GM19328 (cell line): ENCODE measurements around the gene NCCRP1.
"Not testable (repeated sequence)": the region's sequence is repeated elsewhere in the genome, so short reads cannot be mapped to it uniquely, and the experiment has no call there.

ENCODE experiments used
- ATAC-seq: cut with Tn5 transposase; IDR thresholded peaks from one replicate; pipeline ENCODE4 v1.9.1; 2021; ENCODE audit warnings: mild to moderate bottlenecking, moderate library complexity; ENCODE audit not compliant: unreplicated experiment

NCCRP1 gene

DNA sequence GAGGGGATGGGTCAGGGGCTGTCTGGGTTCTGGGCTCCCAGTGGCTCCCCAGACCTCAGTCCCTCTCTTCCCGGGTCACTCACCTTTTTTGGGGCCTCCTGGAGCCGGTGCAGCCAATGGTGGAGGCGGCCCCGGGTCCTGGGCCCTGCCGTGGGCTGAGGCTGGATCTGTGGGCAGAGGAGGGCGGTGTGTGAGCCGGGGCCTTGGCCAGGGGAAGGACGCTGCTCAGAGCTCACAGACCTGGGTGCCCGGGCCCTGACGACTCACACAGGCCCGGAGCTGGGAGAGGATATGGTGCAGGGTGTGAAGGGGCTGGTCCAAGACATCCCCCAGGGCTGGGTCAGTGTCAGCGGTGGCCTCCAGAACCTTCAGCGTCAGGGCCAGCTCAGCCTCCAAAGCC is 47.0 kb downstream of the NCCRP1 start:
- not testable (repeated sequence) for ATAC-seq

DNA sequence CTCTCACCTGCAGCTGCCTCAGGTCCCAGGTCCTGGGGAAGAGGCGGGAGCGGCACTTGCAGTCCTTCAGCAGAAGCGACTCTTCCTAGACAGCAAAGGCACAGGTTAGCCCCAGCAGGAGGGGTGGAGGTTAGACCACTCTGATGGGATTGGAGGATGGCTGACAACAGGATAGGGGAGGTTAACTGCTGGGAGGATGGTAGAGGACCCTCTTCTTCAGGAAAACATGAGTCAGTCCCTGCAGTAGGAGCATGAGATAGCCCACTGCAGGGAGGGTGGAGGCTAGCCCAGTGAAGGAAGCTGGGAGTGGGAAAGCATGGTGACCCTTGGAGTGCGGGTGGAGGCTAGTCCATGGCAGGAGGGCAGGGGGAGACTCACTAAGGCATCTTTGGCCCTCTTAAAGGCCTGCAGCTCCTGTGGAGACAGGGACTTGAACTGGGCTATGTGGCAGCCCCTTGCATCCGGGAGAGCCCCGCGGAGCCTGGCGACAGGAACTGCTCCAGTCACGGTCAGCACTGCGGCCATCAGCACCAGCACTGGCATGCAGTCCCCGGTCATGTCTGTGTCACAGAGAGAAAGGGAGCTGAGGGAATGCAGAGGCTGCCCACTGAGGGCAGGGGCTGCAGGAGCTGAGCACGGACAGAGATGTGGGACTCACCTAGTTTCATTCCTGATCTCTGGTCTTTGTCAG is 47.8 kb downstream of the NCCRP1 start, which contains the start of gene IFNL3:
Gene IFNL3 (minus strand): TSS at position 597 of the 691 bp plus-strand sequence. CDS start 39 bp downstream, at position 558.
- ATAC-seq = not testable (repeated sequence)

DNA sequence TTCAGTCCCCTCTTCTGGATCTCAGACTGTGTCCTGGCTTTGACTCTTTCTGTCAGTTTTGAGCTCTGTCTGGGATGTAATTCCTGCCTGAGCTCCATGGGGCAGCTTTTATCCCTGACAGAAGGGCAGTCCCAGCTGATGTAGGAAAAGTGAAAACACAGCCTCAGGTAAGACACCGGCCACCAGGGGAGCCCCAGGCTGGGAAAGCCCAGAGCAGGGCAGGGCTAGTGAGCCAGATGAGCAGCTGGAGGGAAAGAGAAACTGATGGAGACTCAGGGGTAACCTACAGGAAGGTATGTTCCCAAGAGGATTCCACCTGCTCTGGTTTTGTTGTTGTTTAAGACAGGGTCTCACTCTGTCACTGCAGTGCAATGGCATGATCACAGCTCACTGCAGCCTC is 48.4 kb downstream of the NCCRP1 start:
- ATAC-seq = not testable (repeated sequence)

GRCh38 chr19:39246951-39247669 is 50.3 kb downstream of the NCCRP1 start:
- no peak for ATAC-seq

DNA sequence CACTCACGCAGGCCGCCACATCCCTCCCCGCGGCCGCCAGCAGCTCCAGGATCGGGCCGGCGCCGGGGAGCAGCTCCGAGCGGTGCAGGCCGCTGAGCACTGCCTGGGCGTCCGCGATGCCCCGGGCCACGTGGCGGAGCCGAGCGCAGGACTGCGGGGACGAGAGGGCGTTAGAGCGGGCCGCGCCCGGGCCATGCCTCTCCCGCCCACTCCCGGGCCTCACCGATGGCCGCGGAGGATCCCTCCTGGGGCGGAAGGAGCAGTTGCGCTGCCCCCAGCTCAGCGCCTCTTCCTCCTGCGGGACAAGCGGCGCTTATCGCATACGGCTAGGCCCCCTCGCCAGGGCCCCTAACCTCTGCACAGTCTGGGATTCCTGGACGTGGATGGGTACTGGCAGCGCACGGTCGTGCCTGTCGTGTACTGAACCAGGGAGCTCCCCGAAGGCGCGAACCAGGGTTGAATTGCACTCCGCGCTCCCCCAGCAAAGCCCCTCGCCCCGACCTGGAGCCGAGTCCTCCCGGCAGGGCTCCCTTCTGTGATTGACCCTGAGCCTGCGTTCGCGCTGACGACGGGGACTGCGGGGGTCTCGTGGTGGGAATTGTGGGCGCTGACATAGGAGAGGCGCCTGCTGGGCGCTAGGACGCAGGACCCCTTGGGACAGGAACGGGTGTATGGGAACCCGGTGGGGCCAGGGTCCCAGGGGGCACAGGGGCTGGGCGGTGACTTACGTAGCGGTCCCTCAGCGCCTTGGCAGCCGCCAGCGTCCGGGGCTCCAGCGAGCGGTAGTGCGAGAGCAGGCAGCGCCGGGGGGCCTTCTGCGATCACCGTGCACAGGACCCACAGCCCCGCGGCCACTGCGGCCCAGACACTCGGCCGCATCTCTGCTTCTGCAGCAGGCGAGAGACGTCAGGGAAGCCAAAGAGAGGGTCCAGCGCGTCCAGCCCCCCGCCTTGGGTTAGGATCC is 51.2 kb downstream of the NCCRP1 start:
- ATAC-seq = no peak

DNA sequence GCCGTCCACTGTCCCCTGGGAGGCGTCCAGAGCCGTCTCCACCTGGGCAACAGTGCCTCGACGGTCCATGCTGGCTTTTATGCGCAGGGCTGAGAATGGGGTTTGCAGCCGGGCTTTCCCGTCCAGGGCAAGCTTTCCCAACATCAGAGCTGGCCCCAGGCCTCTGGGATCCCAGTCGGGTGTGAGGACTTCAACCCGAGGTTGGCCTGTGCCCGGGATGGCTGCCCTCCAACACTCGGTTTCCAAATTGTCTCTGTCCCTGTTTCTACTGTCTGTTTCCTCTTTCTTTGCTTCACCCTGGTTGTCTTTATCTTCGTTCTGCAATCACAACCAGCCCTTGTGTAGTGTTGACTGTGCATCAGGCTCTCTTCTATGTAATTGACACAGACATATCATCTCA is 52.0 kb downstream of the NCCRP1 start, which contains the start of gene IFNL4:
Gene IFNL4 (minus strand): TSS at position 51 of the 400 bp plus-strand sequence.
- no peak for ATAC-seq

DNA sequence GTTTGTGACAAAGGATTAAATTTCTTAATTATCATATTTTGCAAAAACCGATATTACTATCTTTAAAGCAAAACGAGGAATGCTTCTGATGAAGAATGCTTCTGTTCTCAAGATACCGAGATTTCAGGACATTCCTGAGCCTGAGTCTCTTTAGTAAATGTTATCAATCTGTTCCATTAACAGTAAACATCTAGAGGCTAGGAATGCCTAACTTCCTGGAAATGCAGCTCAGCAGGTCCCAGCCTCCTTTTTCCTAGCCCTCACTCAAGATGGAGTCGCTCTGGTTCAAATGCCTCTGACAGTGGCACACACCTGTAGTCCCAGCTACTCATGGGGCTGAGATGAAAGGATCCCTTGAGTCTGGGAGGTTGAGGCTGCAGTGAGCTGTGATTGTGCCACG is 54.3 kb downstream of the NCCRP1 start:
- ATAC-seq = no peak
